DND-41 (cell line): ENCODE measurements around the gene FOS.

Source experiments
- ATAC-seq: fragments of 200-7000 bp; cut with Tn5 transposase; 3 replicates; pipeline ENCODE4 v1.9.1; 2021; ENCODE audit warnings: low read depth; ENCODE audit not compliant: insufficient read depth
- DNase-seq: peaks from one replicate; pipeline ENCODE4 v3.0.0-alpha.2; 2020
- H2AFZ ChIP-seq: 2 replicates; pipeline ENCODE4 v1.6.0; 2012; ENCODE audit warnings: low read depth, low read length
- H3K27ac ChIP-seq: 2 replicates; pipeline ENCODE4 v1.5.1; 2012; ENCODE audit warnings: low read length, inconsistent platforms
- H3K27me3 ChIP-seq: fragments of 200-600 bp; sonication (generic); 2 replicates; pipeline ENCODE4 v1.6.0; 2012; ENCODE audit warnings: low read length, mild to moderate bottlenecking, inconsistent platforms; ENCODE audit not compliant: insufficient read depth, poor library complexity
- H3K36me3 ChIP-seq: 2 replicates; pipeline ENCODE4 v1.5.1; 2012; ENCODE audit warnings: low read length, inconsistent platforms; ENCODE audit not compliant: insufficient read depth
- H3K4me1 ChIP-seq: 2 replicates; pipeline ENCODE4 v1.5.1; 2012; ENCODE audit warnings: mild to moderate bottlenecking, low read length; ENCODE audit not compliant: insufficient read depth
- H3K4me2 ChIP-seq: 2 replicates; pipeline ENCODE4 v1.6.0; 2012; ENCODE audit warnings: mild to moderate bottlenecking, moderate library complexity, low read length, inconsistent platforms; ENCODE audit not compliant: insufficient read depth
- H3K4me3 ChIP-seq, 2 experiments: fragments of 200-600 bp in 1 of 2; shearing (Covaris generic) in 1 of 2; 2 replicates each; pipeline ENCODE4 v1.5.1; 2012 to 2016; ENCODE audit warnings: inconsistent platforms in 2 of 2, low read length in 2 of 2, mild to moderate bottlenecking in 2 of 2, low read depth in 1 of 2, moderate library complexity in 1 of 2
- H3K79me2 ChIP-seq: 2 replicates; pipeline ENCODE4 v1.6.0; 2012; ENCODE audit warnings: low read length, inconsistent platforms; ENCODE audit not compliant: insufficient read depth
- H3K9ac ChIP-seq: 2 replicates; pipeline ENCODE4 v1.6.0; 2012; ENCODE audit warnings: low read depth, mild to moderate bottlenecking, inconsistent platforms, low read length, moderate library complexity
- H3K9me3 ChIP-seq: 2 replicates; pipeline ENCODE4 v1.5.1; 2012; ENCODE audit warnings: low read length, moderate library complexity, mild to moderate bottlenecking, inconsistent platforms; ENCODE audit not compliant: insufficient read depth, severe bottlenecking
- H4K20me1 ChIP-seq: 2 replicates; pipeline ENCODE4 v1.6.0; 2012; ENCODE audit warnings: low read length; ENCODE audit not compliant: insufficient read depth
- CTCF ChIP-seq: IDR thresholded peaks from 2 replicates; pipeline ENCODE4 v1.5.1; 2012; ENCODE audit warnings: borderline replicate concordance, low read length, moderate library complexity, mild to moderate bottlenecking; ENCODE audit not compliant: poor library complexity, severe bottlenecking; ENCODE audit errors: extremely low read depth
- EZH2 ChIP-seq: IDR thresholded peaks from 3 replicates; pipeline ENCODE4 v1.6.1; 2012; ENCODE audit warnings: borderline replicate concordance, low read depth, mild to moderate bottlenecking, moderate library complexity, low read length, inconsistent platforms; ENCODE audit not compliant: severe bottlenecking

The FOS gene

GRCh38 chr14:75322746-75323145 lies 44.1 kb downstream of the FOS start:
- DNase-seq (no peak), ATAC-seq (no peak)
- peaks cover 17% of the 10 kb centered on the region for H3K27me3 ChIP-seq
- TF ChIP-seq CTCF, result no peak
- no peak for TF ChIP-seq EZH2
- H3K9ac ChIP-seq, result no peak overlapping the region
- H3K36me3 ChIP-seq, result no peaks in the 10 kb centered on the region
- no peaks in the 10 kb centered on the region for H3K4me1 ChIP-seq
- no peaks in the 10 kb centered on the region for H3K79me2 ChIP-seq
- no peak overlapping the region for H3K4me2 ChIP-seq
- no peaks in the 10 kb centered on the region for H3K9me3 ChIP-seq
- no peak overlapping the region for H2AFZ ChIP-seq
- no peak overlapping the region for H3K27ac ChIP-seq
- no peak overlapping the region for H3K4me3 ChIP-seq
- no peaks in the 10 kb centered on the region for H4K20me1 ChIP-seq

- H3K4me2 ChIP-seq, result no peak overlapping the region
- no peak overlapping the region for H2AFZ ChIP-seq
- H3K27me3 ChIP-seq, result peaks cover 21% of the 10 kb centered on the region
- no peaks in the 10 kb centered on the region for H3K9me3 ChIP-seq
- H3K79me2 ChIP-seq, result no peaks in the 10 kb centered on the region
- H3K27ac ChIP-seq, result no peak overlapping the region
- H3K4me3 ChIP-seq, result no peak overlapping the region
- H3K9ac ChIP-seq, result no peak overlapping the region
- no peaks in the 10 kb centered on the region for H3K36me3 ChIP-seq
- H4K20me1 ChIP-seq, result no peaks in the 10 kb centered on the region
- no peaks in the 10 kb centered on the region for H3K4me1 ChIP-seq
- ATAC-seq (no peak), DNase-seq (no peak)
- TF ChIP-seq EZH2 (no peak), CTCF (no peak)
These were observed 44.9 kb downstream of the FOS start for GRCh38 chr14:75323571-75323970.

- H3K27me3 ChIP-seq, result peaks cover 33% of the 10 kb centered on the region
- H3K79me2 ChIP-seq, result no peaks in the 10 kb centered on the region
- DNase-seq, result no peak
- H3K36me3 ChIP-seq, result no peaks in the 10 kb centered on the region
- H3K27ac ChIP-seq, result no peak overlapping the region
- H2AFZ ChIP-seq, result no peak overlapping the region
- H3K9ac ChIP-seq, result no peak overlapping the region
- ATAC-seq, result no peak
- no peaks in the 10 kb centered on the region for H4K20me1 ChIP-seq
- H3K4me1 ChIP-seq, result no peaks in the 10 kb centered on the region
- TF ChIP-seq CTCF, result no peak
- no peak for TF ChIP-seq EZH2
- no peak overlapping the region for H3K4me2 ChIP-seq
- no peak overlapping the region for H3K4me3 ChIP-seq
- H3K9me3 ChIP-seq, result no peaks in the 10 kb centered on the region
These were observed 50.0 kb downstream of the FOS start for GRCh38 chr14:75328558-75329155.

GRCh38 chr14:75329369-75329768 lies 50.7 kb downstream of the FOS start:
- no peak overlapping the region for H3K9ac ChIP-seq
- H3K4me3 ChIP-seq, result no peak overlapping the region
- H3K4me2 ChIP-seq, result no peak overlapping the region
- no peaks in the 10 kb centered on the region for H3K79me2 ChIP-seq
- H3K9me3 ChIP-seq, result no peaks in the 10 kb centered on the region
- H3K27ac ChIP-seq, result no peak overlapping the region
- no peak for TF ChIP-seq CTCF
- no peak for TF ChIP-seq EZH2
- H3K36me3 ChIP-seq, result no peaks in the 10 kb centered on the region
- H4K20me1 ChIP-seq, result no peaks in the 10 kb centered on the region
- peaks cover 33% of the 10 kb centered on the region for H3K27me3 ChIP-seq
- no peak for ATAC-seq
- no peak overlapping the region for H2AFZ ChIP-seq
- no peak for DNase-seq
- H3K4me1 ChIP-seq, result no peaks in the 10 kb centered on the region
